Smooth muscle cell (in vitro differentiated cells): Measurements from ENCODE around the gene PTRH1. TPM values are rescaled to one million over a fixed set of nuclear protein-coding genes. Genes with fewer than 3 reads are reported as not detected.

Source experiments
- DNase-seq: peaks from one replicate; lab custom pipeline; 2025; ENCODE audit not compliant: unreplicated experiment; lab: John Stamatoyannopoulos, UW
- H2AFZ ChIP-seq: fragments of 200-600 bp; sonication (generic); 2 replicates; pipeline ENCODE4 v1.6.0; 2016; ENCODE audit warnings: antibody characterized with exemption, low read depth, mild to moderate bottlenecking
- H3F3A ChIP-seq: fragments of 200-600 bp; sonication (generic); 2 replicates; pipeline ENCODE4 v1.6.0; 2017; ENCODE audit warnings: antibody characterized with exemption, low read depth
- H3K27ac ChIP-seq: fragments of 200-600 bp; sonication (generic); 2 replicates; pipeline ENCODE4 v1.5.1; 2016; ENCODE audit warnings: low read depth, mild to moderate bottlenecking
- H3K27me3 ChIP-seq: fragments of 200-600 bp; sonication (generic); 2 replicates; pipeline ENCODE4 v1.6.1; 2016; ENCODE audit warnings: low read depth, mild to moderate bottlenecking
- H3K36me3 ChIP-seq: fragments of 200-600 bp; sonication (generic); 2 replicates; pipeline ENCODE4 v1.5.1; 2016; ENCODE audit warnings: low read depth
- H3K4me1 ChIP-seq: fragments of 200-600 bp; sonication (generic); 2 replicates; pipeline ENCODE4 v1.5.1; 2016; ENCODE audit warnings: low read depth
- H3K4me2 ChIP-seq: fragments of 200-600 bp; sonication (generic); 2 replicates; pipeline ENCODE4 v1.6.0; 2016; ENCODE audit warnings: mild to moderate bottlenecking
- H3K4me3 ChIP-seq: fragments of 200-600 bp; sonication (generic); 2 replicates; pipeline ENCODE4 v1.5.1; 2016; ENCODE audit warnings: mild to moderate bottlenecking
- H3K79me2 ChIP-seq: fragments of 200-600 bp; sonication (generic); 2 replicates; pipeline ENCODE4 v1.6.0; 2016; ENCODE audit warnings: low read depth, mild to moderate bottlenecking
- H3K9ac ChIP-seq: fragments of 200-600 bp; sonication (generic); 2 replicates; pipeline ENCODE4 v1.6.0; 2016; ENCODE audit warnings: low read depth
- H3K9me3 ChIP-seq: fragments of 200-600 bp; sonication (generic); replicated peaks from 2 replicates; pipeline ENCODE4 v1.5.1; 2016; ENCODE audit warnings: low read depth
- H4K20me1 ChIP-seq: fragments of 200-600 bp; sonication (generic); 2 replicates; pipeline ENCODE4 v1.6.0; 2016; ENCODE audit warnings: low read depth
- WGBS: methylation state at CpG from one replicate; pipeline ENCODE4 v1.1.7; 2016; ENCODE audit warnings: low lambda C conversion rate; 5-methylcytosine and 5-hydroxymethylcytosine counted together
- polyA plus RNA-seq: library from polyadenylated mRNA; unstranded; fragments of >200 nt; fragmentation: Nextera tagmentation; extraction: Ambion mirVana; gene quantifications from 2 replicates; pipeline ENCODE4 v1.2.1, GENCODE V29; 2016
- total RNA-seq: library from RNA; depleted of rRNA; stranded (reverse); fragments of >200 nt; gene quantifications from 2 replicates; pipeline ENCODE4 v1.2.3, GENCODE V29; 2014
- TF ChIP-seq, protein P1 (sequence below): fragments of 200-600 bp; sonication (generic); IDR thresholded peaks from 2 replicates; pipeline ENCODE4 v1.5.1; 2017; ENCODE audit warnings: borderline replicate concordance, mild to moderate bottlenecking, antibody characterized with exemption; ENCODE audit not compliant: insufficient read depth, poor library complexity, severe bottlenecking

The PTRH1 gene
- total and polyA plus RNA-seq, 2 experiments from 2014 or later: 11.9 to 33.8 TPM

DNA sequence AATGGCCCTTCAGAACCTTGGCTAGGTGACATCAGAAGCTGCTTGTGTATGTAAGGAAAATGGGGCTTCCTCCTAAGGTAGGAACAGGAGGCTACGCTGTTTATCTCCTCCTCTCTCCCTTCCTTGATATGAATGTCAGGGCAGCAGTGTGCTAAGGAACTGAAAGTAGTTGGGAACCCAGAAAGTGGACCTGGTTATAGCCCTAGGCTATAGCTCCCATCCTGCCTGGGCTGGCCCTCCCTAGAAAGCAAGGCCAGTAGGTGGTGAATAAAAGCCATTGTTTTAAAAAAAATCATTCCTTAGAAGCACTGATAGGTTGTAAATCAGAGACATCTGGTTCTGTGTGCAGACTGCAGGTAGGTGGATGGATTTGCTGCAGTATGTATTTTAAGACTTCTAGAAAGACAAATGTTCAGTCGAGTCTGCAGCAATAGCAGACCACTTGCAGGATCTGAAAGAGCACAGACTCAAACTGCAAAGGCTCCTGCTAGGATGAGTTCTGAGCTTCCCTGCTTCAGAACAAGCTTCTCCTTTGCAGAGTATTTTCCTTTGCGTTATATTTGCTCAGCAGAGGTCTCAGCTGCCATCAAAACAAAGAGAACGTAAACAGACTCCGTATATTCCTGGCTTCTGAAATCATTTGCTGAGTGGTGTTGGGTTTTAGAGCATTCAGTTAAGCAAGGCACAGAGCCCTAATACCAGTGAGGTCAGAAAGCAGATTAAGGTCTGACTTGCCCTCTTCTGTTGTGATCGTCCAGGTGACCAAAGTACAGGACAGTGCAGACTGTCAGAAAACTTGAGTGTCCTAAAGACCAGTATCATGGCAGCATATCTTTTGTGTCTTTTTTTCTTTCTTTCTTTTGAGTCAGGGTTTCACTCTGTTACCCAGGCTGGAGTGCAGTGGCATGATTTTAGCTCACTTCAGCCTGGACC lies 28.7 kb downstream of the PTRH1 start:
- H3K4me3 ChIP-seq: no peak overlapping the region
- 81% methylated on average over 6 of the region's 6 CpGs for WGBS
- no peak overlapping the region for H3K4me2 ChIP-seq
- H3K9me3 ChIP-seq: no peaks in the 10 kb centered on the region
- H3K9ac ChIP-seq: no peak overlapping the region
- H3K36me3 ChIP-seq: no peaks in the 10 kb centered on the region
- H3K27me3 ChIP-seq: no peaks in the 10 kb centered on the region
- no peak for DNase-seq
- H3K4me1 ChIP-seq: no peaks in the 10 kb centered on the region
- no peaks in the 10 kb centered on the region for H3K79me2 ChIP-seq
- H3F3A ChIP-seq: no peaks in the 10 kb centered on the region
- TF ChIP-seq, protein P1, sequence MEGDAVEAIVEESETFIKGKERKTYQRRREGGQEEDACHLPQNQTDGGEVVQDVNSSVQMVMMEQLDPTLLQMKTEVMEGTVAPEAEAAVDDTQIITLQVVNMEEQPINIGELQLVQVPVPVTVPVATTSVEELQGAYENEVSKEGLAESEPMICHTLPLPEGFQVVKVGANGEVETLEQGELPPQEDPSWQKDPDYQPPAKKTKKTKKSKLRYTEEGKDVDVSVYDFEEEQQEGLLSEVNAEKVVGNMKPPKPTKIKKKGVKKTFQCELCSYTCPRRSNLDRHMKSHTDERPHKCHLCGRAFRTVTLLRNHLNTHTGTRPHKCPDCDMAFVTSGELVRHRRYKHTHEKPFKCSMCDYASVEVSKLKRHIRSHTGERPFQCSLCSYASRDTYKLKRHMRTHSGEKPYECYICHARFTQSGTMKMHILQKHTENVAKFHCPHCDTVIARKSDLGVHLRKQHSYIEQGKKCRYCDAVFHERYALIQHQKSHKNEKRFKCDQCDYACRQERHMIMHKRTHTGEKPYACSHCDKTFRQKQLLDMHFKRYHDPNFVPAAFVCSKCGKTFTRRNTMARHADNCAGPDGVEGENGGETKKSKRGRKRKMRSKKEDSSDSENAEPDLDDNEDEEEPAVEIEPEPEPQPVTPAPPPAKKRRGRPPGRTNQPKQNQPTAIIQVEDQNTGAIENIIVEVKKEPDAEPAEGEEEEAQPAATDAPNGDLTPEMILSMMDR: no peak
- H4K20me1 ChIP-seq: no peaks in the 10 kb centered on the region
- H2AFZ ChIP-seq: no peak overlapping the region
- no peak overlapping the region for H3K27ac ChIP-seq

DNA sequence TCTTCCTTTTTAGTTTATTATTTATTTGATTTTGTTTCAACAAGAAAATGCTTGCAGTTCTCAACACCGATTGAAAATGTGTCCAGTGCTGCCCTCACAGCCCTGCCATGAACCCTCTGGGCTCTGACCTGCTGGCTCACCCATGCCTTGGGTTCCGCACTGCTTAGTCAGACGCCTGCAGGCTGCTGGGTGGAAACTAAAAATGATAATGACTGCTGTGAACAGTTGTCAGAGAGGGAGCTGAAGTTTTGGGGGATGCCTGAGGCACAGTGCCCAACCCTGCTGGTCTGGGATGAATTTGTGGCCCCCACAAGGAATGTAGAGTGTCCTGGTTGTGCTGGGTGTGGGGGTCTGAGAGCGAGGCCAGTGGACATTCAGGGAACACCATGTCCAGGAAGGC lies 30.9 kb downstream of the PTRH1 start:
- Histone ChIP-seq H3K36me3 (no peaks in the 10 kb centered on the region), H3F3A (no peaks in the 10 kb centered on the region), H3K79me2 (no peaks in the 10 kb centered on the region), H4K20me1 (no peaks in the 10 kb centered on the region), H3K4me2 (peak overlapping the region; percentile 16), H3K27ac (peak overlapping the region; percentile 64), H3K27me3 (no peaks in the 10 kb centered on the region), H3K4me1 (no peaks in the 10 kb centered on the region), H3K9me3 (no peaks in the 10 kb centered on the region), H2AFZ (no peak overlapping the region), H3K4me3 (no peak overlapping the region), H3K9ac (no peak overlapping the region)
- TF ChIP-seq, protein P1: no peak
- DNase-seq: no peak
- 56% methylated on average over 4 of the region's 4 CpGs for WGBS

DNA sequence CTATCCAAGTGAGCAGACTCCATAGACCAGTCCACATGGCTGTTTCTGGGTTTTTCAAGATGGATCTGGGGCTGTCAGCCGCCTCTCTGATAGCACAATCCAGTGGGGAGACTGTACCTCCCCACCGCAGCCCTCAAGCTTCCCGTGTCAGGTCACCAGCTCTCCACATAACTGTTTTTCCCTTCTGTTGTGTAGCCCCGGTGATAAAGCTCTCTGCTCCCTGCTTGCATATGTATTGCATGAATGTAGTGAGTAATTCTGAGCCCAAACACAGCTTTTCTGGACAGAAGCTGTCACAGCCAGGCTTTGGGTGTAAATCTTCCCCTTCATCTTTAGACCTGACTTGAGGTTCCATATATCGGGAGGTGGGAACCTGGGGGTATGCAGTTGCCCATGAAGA lies 31.7 kb downstream of the PTRH1 start:
- DNase-seq: no peak
- 85% methylated on average over 5 of the region's 5 CpGs for WGBS
- no peak overlapping the region for H3K4me3 ChIP-seq
- H3K9ac ChIP-seq: no peak overlapping the region
- no peaks in the 10 kb centered on the region for H3K4me1 ChIP-seq
- no peak overlapping the region for H3K4me2 ChIP-seq
- H3F3A ChIP-seq: no peaks in the 10 kb centered on the region
- H3K27me3 ChIP-seq: no peaks in the 10 kb centered on the region
- no peaks in the 10 kb centered on the region for H3K79me2 ChIP-seq
- no peak overlapping the region for H2AFZ ChIP-seq
- no peaks in the 10 kb centered on the region for H3K9me3 ChIP-seq
- no peaks in the 10 kb centered on the region for H3K36me3 ChIP-seq
- H4K20me1 ChIP-seq: no peaks in the 10 kb centered on the region
- TF ChIP-seq, protein P1: no peak
- H3K27ac ChIP-seq: peak overlapping the region; percentile 64
